Measurements from ENCODE around the gene E2F1. TPM values are rescaled to one million over a fixed set of nuclear protein-coding genes. Genes with fewer than 3 reads are reported as not detected.

E2F1 gene
- total and polyA plus RNA-seq, 2 of the 4 experiments (the other 2 are of a cell fraction), result 10.9 to 14.0 TPM

DNA sequence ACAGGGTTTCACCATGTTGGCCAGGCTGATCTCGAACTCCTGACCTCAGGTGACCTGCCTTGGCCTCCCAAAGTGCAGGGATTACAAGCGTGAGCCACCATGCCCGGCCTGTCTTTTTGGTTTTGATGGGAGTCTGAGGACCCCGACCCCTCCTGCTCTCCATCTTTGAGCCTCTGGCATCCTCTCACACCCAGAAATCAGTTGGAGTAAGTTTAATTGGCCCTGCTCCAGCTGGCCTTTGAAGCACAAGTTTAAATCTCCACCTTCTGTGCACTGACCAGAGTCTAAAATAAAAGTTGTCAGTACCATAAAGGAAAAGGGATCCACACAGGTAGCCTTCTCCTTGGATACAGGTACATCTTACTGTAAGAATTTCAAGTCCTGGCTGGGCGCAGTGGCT lies 40.0 kb downstream of the E2F1 start:
- no peak overlapping the region for H2BK20ac ChIP-seq (ENCODE audit: low read depth, low read length)
- H3K4me3 ChIP-seq (ENCODE audit: insufficient read depth, low read depth, low read length), result no peak overlapping the region
- no peak overlapping the region for H3K9ac ChIP-seq (ENCODE audit: low read depth, low read length)
- no peak overlapping the region for H3K56ac ChIP-seq (ENCODE audit: extremely low read depth, insufficient read depth, low read length)
- H3K14ac ChIP-seq (replicated peaks; ENCODE audit: low read depth, low read length), result no peak overlapping the region
- H3K4ac ChIP-seq (ENCODE audit: low read depth, low read length), result no peak overlapping the region
- peaks cover 14% of the 10 kb centered on the region; the same call in 1 of the 2 replicates for H3K9me1 ChIP-seq (ENCODE audit: insufficient read depth, low read length)
- no peak overlapping the region for H2AK5ac ChIP-seq (ENCODE audit: low read depth, low read length)
- no CpG with 5 or more reads among the region's 5 CpGs for WGBS, 2 experiments (ENCODE audit: extremely low coverage in 2 of 2, insufficient read length in 1 of 2)
- H4K91ac ChIP-seq (ENCODE audit: insufficient read depth, low read depth, low read length), result no peak overlapping the region
- peaks cover 29% of the 10 kb centered on the region for H3K36me3 ChIP-seq (ENCODE audit: control insufficient read depth, insufficient read depth, low read length)
- H2AFZ ChIP-seq (replicated peaks; ENCODE audit: low read length, poor library complexity), result no peak overlapping the region
- no peaks in the 10 kb centered on the region for H3K27me3 ChIP-seq (ENCODE audit: control insufficient read depth, insufficient read depth, low read length)
- no TSS peak for BruUV-seq (replicated peaks)
- H2BK15ac ChIP-seq (ENCODE audit: low read depth, low read length), result no peak overlapping the region
- in situ Hi-C loops (cut with MboI; ENCODE audit: low sequenced_read_pairs) (no loop called here), dilution Hi-C loops (cut with HindIII; ENCODE audit: low sequenced_read_pairs, unreplicated experiment) (no loop called here), intact Hi-C loops (cut with micrococcal nuclease) (no loop called here)
- ChIA-PET POLR2A (ENCODE audit: unreplicated experiment) (no interaction called here), CTCF (no interaction called here)
- ATAC-seq (ENCODE audit: low read depth), result no peak
- no peak overlapping the region for H2AK9ac ChIP-seq (replicated peaks; ENCODE audit: low read depth, low read length, poor library complexity)
- H3K27ac ChIP-seq (ENCODE audit: insufficient read depth, low read length), result no peak overlapping the region
- H3K79me1 ChIP-seq (ENCODE audit: low read depth in 1 of 2, low read length in 2 of 2), result no peaks in the 10 kb centered on the region; a peak in 1 of 4 replicates
- H3K9me3 ChIP-seq (ENCODE audit: control insufficient read depth, insufficient read depth, low read length), result no peaks in the 10 kb centered on the region
- TF ChIP-seq MAFK (IDR thresholded peaks at IDR 0.05; ENCODE audit: low read depth, low read length) (no peak), NFE2L2 (IDR thresholded peaks at IDR 0.05; ENCODE audit: low read depth, low read length) (no peak), POLR2A (IDR thresholded peaks at IDR 0.05; ENCODE audit: low read depth, low read length) (no peak), MXI1 (IDR thresholded peaks at IDR 0.05; ENCODE audit: borderline replicate concordance, low read depth, low read length) (no peak), FOS (IDR thresholded peaks at IDR 0.05; ENCODE audit: low read depth, low read length) (no peak), SMC3 (IDR thresholded peaks at IDR 0.05; ENCODE audit: low read depth, low read length) (no peak), RFX5 (IDR thresholded peaks at IDR 0.05; ENCODE audit: low read depth, low read length) (no peak), CEBPB (IDR thresholded peaks at IDR 0.05; ENCODE audit: low read depth, low read length) (no peak), RCOR1 (IDR thresholded peaks at IDR 0.05; ENCODE audit: insufficient replicate concordance, low read length) (no peak), MAZ (IDR thresholded peaks at IDR 0.05; ENCODE audit: borderline replicate concordance, low read depth, low read length) (no peak), USF2 (IDR thresholded peaks at IDR 0.05; ENCODE audit: low read depth, low read length) (no peak), RAD21 (IDR thresholded peaks at IDR 0.05; ENCODE audit: low read length) (no peak), CHD1 (IDR thresholded peaks at IDR 0.05; ENCODE audit: low read depth, low read length) (no peak), BHLHE40 (IDR thresholded peaks at IDR 0.05; ENCODE audit: low read depth, low read length) (no peak), CTCF (conservative IDR thresholded peaks at IDR 0.05; ENCODE audit: low read depth, low read length) (no peak)
- TF ChIP-seq, protein P1, sequence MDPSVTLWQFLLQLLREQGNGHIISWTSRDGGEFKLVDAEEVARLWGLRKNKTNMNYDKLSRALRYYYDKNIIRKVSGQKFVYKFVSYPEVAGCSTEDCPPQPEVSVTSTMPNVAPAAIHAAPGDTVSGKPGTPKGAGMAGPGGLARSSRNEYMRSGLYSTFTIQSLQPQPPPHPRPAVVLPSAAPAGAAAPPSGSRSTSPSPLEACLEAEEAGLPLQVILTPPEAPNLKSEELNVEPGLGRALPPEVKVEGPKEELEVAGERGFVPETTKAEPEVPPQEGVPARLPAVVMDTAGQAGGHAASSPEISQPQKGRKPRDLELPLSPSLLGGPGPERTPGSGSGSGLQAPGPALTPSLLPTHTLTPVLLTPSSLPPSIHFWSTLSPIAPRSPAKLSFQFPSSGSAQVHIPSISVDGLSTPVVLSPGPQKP (IDR thresholded peaks at IDR 0.05; ENCODE audit: borderline replicate concordance, low read depth, low read length), result no peak
- DNase-seq, result no peak
- no peak overlapping the region for H3K4me2 ChIP-seq (ENCODE audit: low read depth, low read length)
- no peak overlapping the region for H4K5ac ChIP-seq (ENCODE audit: low read depth, low read length)
- H2BK5ac ChIP-seq (ENCODE audit: low read depth, low read length, poor library complexity, severe bottlenecking), result no peak overlapping the region
- H2BK120ac ChIP-seq (ENCODE audit: low read depth, low read length), result no peak overlapping the region
- 0 out of 2 replicates have a peak, but pooled peaks cover 3% of the 10 kb centered on the region for H3K4me1 ChIP-seq (ENCODE audit: control insufficient read depth, insufficient read depth, low read length)
- no peak overlapping the region for H3K18ac ChIP-seq (ENCODE audit: low read depth, low read length)
- H4K8ac ChIP-seq (ENCODE audit: low read depth in 2 of 2, low read length in 2 of 2), result no peak overlapping the region
- no peak overlapping the region for H3K23ac ChIP-seq (ENCODE audit: low read depth, low read length)
- peaks cover 9% of the 10 kb centered on the region; the same call in 1 of the 2 replicates for H4K20me1 ChIP-seq (ENCODE audit: insufficient read depth, low read length)
